OCI-LY7 (cell line): ENCODE data around the gene MORN1. TPM values are rescaled to one million over a fixed set of nuclear protein-coding genes. Genes with fewer than 3 reads are reported as not detected.

Experiments used
- BruUV-seq: library from RNA; stranded (reverse); fragments of 400-500 nt; replicated peaks from 2 replicates; lab custom pipeline; 2021; lab: Mats Ljungman, UMichigan
- CTCF ChIA-PET: fragments of 300-600 bp; sonication (Branson Sonifier 250); formaldehyde crosslinking; loops from one replicate; lab custom pipeline; 2022; ENCODE audit warnings: antibody characterized with exemption; ENCODE audit not compliant: unreplicated experiment; lab: Charles Lee
- POLR2A ChIA-PET: fragments of 300-600 bp; sonication (Branson Sonifier 250); formaldehyde crosslinking; loops from one replicate; lab custom pipeline; 2022; ENCODE audit warnings: antibody characterized with exemption; lab: Charles Lee
- DNase-seq: peaks from one replicate; pipeline ENCODE4 v3.0.0-alpha.2; 2015; ENCODE audit warnings: low spot score
- H2AFZ ChIP-seq: fragments of 200-600 bp; sonication (generic), shearing (Covaris generic); 2 replicates; pipeline ENCODE4 v1.6.1; 2014; ENCODE audit warnings: mild to moderate bottlenecking, antibody characterized with exemption, low read length, moderate library complexity
- H3K27ac ChIP-seq: fragments of 200-600 bp; sonication (generic); 2 replicates; pipeline ENCODE4 v1.5.1; 2014; ENCODE audit warnings: mixed run types, low read depth, mild to moderate bottlenecking, moderate library complexity, low read length, inconsistent platforms; ENCODE audit not compliant: poor library complexity, severe bottlenecking
- H3K36me3 ChIP-seq: fragments of 200-600 bp; sonication (generic); 2 replicates; pipeline ENCODE4 v1.6.1; 2014; ENCODE audit warnings: mild to moderate bottlenecking, antibody characterized with exemption, low read length, moderate library complexity, mixed read lengths; ENCODE audit not compliant: insufficient read depth
- H3K4me1 ChIP-seq: fragments of 200-600 bp; sonication (generic); 2 replicates; pipeline ENCODE4 v1.5.1; 2014; ENCODE audit warnings: mild to moderate bottlenecking, low read length; ENCODE audit not compliant: insufficient read depth, poor library complexity, severe bottlenecking
- H3K4me2 ChIP-seq: fragments of 200-600 bp; sonication (generic); 2 replicates; pipeline ENCODE4 v1.6.1; 2014; ENCODE audit warnings: mild to moderate bottlenecking, low read length
- H3K4me3 ChIP-seq: fragments of 200-600 bp; sonication (generic); 2 replicates; pipeline ENCODE4 v1.5.1; 2014; ENCODE audit warnings: mild to moderate bottlenecking, low read depth, low read length; ENCODE audit not compliant: poor library complexity, severe bottlenecking
- H3K79me2 ChIP-seq: fragments of 200-600 bp; sonication (generic); 2 replicates; pipeline ENCODE4 v1.6.1; 2016; ENCODE audit warnings: low read depth, mild to moderate bottlenecking, low read length, moderate library complexity, mixed read lengths; ENCODE audit not compliant: insufficient read depth
- H3K9me2 ChIP-seq: fragments of 200-600 bp; sonication (generic); 2 replicates; pipeline ENCODE4 v1.6.1; 2016; ENCODE audit warnings: mild to moderate bottlenecking, low read length, mixed read lengths; ENCODE audit not compliant: insufficient read depth
- H3K9me3 ChIP-seq: fragments of 200-600 bp; sonication (generic); 2 replicates; pipeline ENCODE4 v1.6.1; 2014; ENCODE audit warnings: mild to moderate bottlenecking, mixed run types, low read length, mixed read lengths
- H4K20me1 ChIP-seq: fragments of 200-600 bp; sonication (generic); 2 replicates; pipeline ENCODE4 v1.6.1; 2014; ENCODE audit warnings: mild to moderate bottlenecking, antibody characterized with exemption, low read length, moderate library complexity, mixed read lengths; ENCODE audit not compliant: insufficient read depth
- CTCF ChIP-seq: fragments of 200-600 bp; sonication (generic); conservative IDR thresholded peaks from 2 replicates; pipeline ENCODE4 v1.5.1; 2014; ENCODE audit warnings: mild to moderate bottlenecking, antibody characterized with exemption, low read length, moderate library complexity, mixed read lengths
- EZH2phosphoT487 ChIP-seq: fragments of 200-600 bp; sonication (generic); IDR thresholded peaks from 2 replicates; pipeline ENCODE4 v1.6.1; 2018; ENCODE audit warnings: low read depth, borderline replicate concordance, mild to moderate bottlenecking, mixed run types, antibody characterized with exemption, low read length, moderate library complexity, mixed read lengths
- intact Hi-C: fragments of 100-400 bp; cut with micrococcal nuclease; formaldehyde crosslinking; loops from one replicate; pipeline ENCODE4 v1.10.0; 2022; ENCODE audit not compliant: unreplicated experiment
- total RNA-seq, 2 experiments: library from RNA; depleted of rRNA in 1 of 2; stranded (reverse); fragments of >200 nt in 1 of 2; shearing (Covaris generic) in 1 of 2; gene quantifications; 2 replicates each; pipeline ENCODE4 v1.2.3, GENCODE V29; 2014 to 2022

Gene MORN1
- total RNA-seq, 2 experiments from 2014 or later = 13.1 to 29.7 TPM

DNA sequence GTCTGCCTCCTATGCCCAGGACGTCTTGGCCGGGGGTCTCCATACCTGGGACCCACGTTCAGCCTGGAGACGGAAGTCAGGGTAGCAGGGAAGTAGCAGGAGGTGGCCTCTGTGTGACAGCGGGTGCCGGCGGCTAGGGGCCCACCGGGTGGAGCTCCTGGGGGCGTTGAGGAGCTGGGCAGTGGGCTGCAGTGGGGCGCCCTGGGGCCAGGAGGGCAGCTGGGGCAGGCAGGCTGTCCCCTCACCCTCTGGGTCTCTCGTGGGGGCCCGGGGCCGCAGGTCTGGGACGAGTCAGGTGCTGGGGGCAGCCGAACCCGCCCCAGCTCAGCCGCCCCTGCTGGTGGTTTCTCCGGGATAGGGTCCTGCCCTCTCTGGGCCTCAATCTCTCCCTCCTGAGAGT lies 35.7 kb upstream of the MORN1 start:
- Histone ChIP-seq H2AFZ (no peak overlapping the region), H3K36me3 (no peaks in the 10 kb centered on the region), H3K27ac (no peak overlapping the region), H4K20me1 (no peaks in the 10 kb centered on the region), H3K4me3 (no peak overlapping the region), H3K79me2 (no peaks in the 10 kb centered on the region), H3K9me3 (peaks cover 7% of the 10 kb centered on the region; the same call in 1 of the 2 replicates), H3K4me1 (no peaks in the 10 kb centered on the region), H3K9me2 (no peaks in the 10 kb centered on the region), H3K4me2 (no peak overlapping the region)
- intact Hi-C loops = no loop called here
- no TSS peak for BruUV-seq
- TF ChIP-seq CTCF = no peak
- no peak for TF ChIP-seq EZH2phosphoT487
- POLR2A ChIA-PET = no interaction called here
- CTCF ChIA-PET = no interaction called here
- no peak for DNase-seq

DNA sequence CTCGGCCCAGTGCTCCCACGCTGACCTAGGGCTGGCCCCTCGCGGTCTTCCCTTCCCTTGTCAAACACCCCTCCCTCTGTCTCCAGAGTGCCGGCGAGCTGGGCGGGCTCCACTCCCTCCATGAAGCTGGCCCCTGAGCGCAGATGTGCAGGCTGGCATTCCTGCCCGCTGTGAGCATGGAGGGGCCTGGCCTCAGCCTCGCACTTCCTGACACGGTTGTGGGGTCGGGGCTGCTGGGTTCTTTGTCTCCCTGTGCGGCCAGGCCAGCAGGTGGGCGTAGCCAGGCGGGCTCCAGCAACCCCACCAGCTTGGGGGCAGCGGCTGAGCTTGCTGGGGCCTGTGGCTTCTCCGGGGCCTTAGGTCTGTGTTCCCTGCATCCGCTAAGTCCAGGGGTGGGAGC lies 35.2 kb upstream of the MORN1 start:
- Histone ChIP-seq H3K4me2 (no peak overlapping the region), H3K9me3 (peaks cover 7% of the 10 kb centered on the region; the same call in 1 of the 2 replicates), H3K27ac (no peak overlapping the region), H3K9me2 (no peaks in the 10 kb centered on the region), H3K4me1 (no peaks in the 10 kb centered on the region), H2AFZ (no peak overlapping the region), H3K36me3 (no peaks in the 10 kb centered on the region), H4K20me1 (no peaks in the 10 kb centered on the region), H3K4me3 (no peak overlapping the region), H3K79me2 (no peaks in the 10 kb centered on the region)
- intact Hi-C loops = no loop called here
- ChIA-PET CTCF (no interaction called here), POLR2A (no interaction called here)
- TF ChIP-seq EZH2phosphoT487 = no peak
- DNase-seq = no peak
- BruUV-seq = no TSS peak

DNA sequence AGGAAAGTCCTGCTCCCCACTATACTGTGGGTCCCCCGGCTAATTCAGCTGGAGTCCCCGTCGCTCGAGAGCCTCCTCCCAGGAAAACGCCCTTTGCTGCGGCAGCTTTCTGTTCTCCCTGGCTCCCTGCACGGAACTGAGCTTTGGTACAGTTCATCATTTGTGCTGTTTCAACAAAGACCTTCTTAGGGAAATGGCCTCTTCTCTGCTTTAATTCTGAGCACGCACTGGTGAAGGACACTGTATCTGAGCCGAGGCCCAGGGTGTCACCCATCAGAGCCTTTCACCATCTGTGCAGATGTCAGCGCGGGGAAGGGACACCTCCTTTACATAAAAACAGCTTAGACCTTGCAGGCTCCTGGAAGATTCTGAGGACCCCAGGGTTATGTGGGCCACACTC lies 34.5 kb upstream of the MORN1 start:
- no peak for TF ChIP-seq CTCF
- no peak for TF ChIP-seq EZH2phosphoT487
- Histone ChIP-seq H4K20me1 (no peaks in the 10 kb centered on the region), H3K27ac (no peak overlapping the region), H3K79me2 (no peaks in the 10 kb centered on the region), H3K4me2 (no peak overlapping the region), H3K9me2 (no peaks in the 10 kb centered on the region), H2AFZ (no peak overlapping the region), H3K36me3 (no peaks in the 10 kb centered on the region), H3K4me3 (no peak overlapping the region), H3K9me3 (peaks cover 7% of the 10 kb centered on the region; the same call in 1 of the 2 replicates), H3K4me1 (no peaks in the 10 kb centered on the region)
- ChIA-PET POLR2A (no interaction called here), CTCF (no interaction called here)
- no peak for DNase-seq
- BruUV-seq = no TSS peak
- intact Hi-C loops = no loop called here
